ENCODE results near the gene VWA5B2. TPM values are rescaled to one million over a fixed set of nuclear protein-coding genes. Genes with fewer than 3 reads are reported as not detected.

Gene VWA5B2
- total and polyA plus RNA-seq, 2 donors (not counting 1 experiment from before 2014, with no cell fraction given) = not detected

DNA sequence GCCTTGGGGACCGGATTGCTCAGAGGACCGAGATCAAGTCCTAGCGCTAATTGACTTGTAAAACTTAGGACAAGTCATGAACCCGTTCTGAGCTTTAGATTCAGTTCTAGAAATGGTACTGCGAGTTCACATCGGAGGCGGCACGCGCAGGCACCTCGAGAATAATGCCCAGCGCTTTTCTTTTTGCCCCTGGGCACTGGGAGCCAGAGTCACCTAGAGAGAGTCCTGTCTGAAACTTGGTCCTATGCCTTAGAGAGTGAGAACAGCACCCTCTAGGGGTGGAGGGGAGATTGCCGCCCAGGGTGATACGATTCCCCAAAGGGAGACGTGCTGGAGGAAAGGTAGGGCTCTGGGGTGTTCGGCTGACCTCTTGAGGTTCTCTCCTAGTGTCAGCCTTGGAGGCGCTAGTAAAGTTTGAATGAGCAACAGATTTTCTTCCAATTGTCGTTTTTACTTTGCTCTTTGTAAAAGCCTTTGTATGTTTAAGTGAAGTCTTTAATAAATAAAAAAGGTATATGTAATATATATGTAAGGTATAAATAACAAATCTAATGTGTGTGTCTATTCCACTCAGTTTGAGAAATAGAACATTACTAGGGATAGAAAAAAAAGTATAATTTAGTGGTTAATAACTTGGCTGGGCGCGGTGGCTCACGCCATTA is 20.9 kb downstream of the VWA5B2 start:
- H3K9ac ChIP-seq (ENCODE audit: insufficient read depth, low read length) = peak overlapping the region; percentile 69
- DNase-seq (ENCODE audit: low read depth in 2 of 2) = peak; percentile 74 to 87
- H3K9me3 ChIP-seq (ENCODE audit: control insufficient read depth, insufficient read depth, low read depth, low read length) = no peaks in the 10 kb centered on the region
- peaks cover under 1% of the 10 kb centered on the region for H3K36me3 ChIP-seq (ENCODE audit: control insufficient read depth, insufficient read depth, low read length)
- H3K27me3 ChIP-seq (ENCODE audit: control insufficient read depth, insufficient read depth, low read length) = no peaks in the 10 kb centered on the region
- H2AFZ ChIP-seq (ENCODE audit: low read length) = peak overlapping the region; percentile 91
- no peaks in the 10 kb centered on the region for H4K20me1 ChIP-seq (ENCODE audit: control insufficient read depth, extremely low read depth, insufficient read depth, low read length)
- no peaks in the 10 kb centered on the region for H3K4me1 ChIP-seq (ENCODE audit: control insufficient read depth, extremely low read depth, insufficient read depth, low read length)
- peak overlapping the region; percentile 100 for H3K4me2 ChIP-seq (ENCODE audit: extremely low read depth, insufficient read depth, low read length)
- TF ChIP-seq EZH2 (IDR thresholded peaks at IDR 0.05; ENCODE audit: low read length, missing control alignments) = no peak
- TF ChIP-seq, protein P1, sequence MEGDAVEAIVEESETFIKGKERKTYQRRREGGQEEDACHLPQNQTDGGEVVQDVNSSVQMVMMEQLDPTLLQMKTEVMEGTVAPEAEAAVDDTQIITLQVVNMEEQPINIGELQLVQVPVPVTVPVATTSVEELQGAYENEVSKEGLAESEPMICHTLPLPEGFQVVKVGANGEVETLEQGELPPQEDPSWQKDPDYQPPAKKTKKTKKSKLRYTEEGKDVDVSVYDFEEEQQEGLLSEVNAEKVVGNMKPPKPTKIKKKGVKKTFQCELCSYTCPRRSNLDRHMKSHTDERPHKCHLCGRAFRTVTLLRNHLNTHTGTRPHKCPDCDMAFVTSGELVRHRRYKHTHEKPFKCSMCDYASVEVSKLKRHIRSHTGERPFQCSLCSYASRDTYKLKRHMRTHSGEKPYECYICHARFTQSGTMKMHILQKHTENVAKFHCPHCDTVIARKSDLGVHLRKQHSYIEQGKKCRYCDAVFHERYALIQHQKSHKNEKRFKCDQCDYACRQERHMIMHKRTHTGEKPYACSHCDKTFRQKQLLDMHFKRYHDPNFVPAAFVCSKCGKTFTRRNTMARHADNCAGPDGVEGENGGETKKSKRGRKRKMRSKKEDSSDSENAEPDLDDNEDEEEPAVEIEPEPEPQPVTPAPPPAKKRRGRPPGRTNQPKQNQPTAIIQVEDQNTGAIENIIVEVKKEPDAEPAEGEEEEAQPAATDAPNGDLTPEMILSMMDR (conservative IDR thresholded peaks at IDR 0.05 in 1 of 2, IDR thresholded peaks at IDR 0.05 in 1 of 2; ENCODE audit: low read depth in 1 of 2, low read length in 2 of 2) = peak; percentile 97
- peak overlapping the region; percentile 58 for H3K27ac ChIP-seq (ENCODE audit: insufficient read depth, low read length)
- peaks cover 13% of the 10 kb centered on the region for H3K79me2 ChIP-seq (ENCODE audit: control insufficient read depth, insufficient read depth, low read length)
- H3K4me3 ChIP-seq (replicated peaks in 1 of 4; ENCODE audit: control extremely low read depth in 1 of 4, insufficient read depth in 1 of 4, low read depth in 3 of 4, low read length in 4 of 4) = peak overlapping the region; percentile 79 to 100 (median 90)

DNA sequence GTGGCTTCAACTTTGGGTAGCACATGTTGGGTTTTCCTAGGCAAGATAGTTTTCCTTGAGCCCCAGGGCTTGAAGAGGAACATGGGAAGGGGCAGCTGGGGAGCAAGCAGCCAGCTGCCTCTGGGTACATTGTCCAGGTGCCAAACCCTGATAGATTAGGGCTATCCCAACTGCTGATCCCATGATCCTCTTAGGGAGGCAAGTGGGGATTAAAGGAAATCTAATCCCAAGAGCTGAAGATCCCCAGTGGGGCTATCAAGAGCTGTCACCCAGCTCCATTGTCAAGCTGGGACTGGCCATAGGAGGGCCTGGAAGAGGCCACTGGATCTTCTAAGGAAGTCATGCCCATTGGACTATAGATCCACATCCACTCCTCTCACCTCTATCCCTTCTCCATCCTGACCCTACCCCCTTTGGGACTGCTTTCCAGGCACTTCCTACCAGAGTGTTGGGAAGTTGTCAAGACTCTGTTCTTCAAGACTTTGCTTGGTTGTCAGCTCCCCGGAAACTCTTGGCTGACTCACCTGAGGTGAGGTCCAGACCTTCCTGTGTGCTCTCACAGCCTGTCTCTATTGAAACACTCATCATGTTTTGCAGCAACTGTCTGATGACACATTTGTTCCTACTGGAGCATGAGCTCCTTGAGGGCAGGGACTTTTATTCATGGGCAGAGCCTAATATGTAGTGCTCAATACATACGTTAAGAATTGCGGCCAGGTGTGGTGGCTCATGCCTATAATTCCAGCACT is 26.1 kb downstream of the VWA5B2 start:
- H3K4me1 ChIP-seq (ENCODE audit: control insufficient read depth, extremely low read depth, insufficient read depth, low read length) = peaks cover 2% of the 10 kb centered on the region
- H3K27me3 ChIP-seq (ENCODE audit: control insufficient read depth, insufficient read depth, low read length) = peaks cover 19% of the 10 kb centered on the region
- no peaks in the 10 kb centered on the region for H4K20me1 ChIP-seq (ENCODE audit: control insufficient read depth, extremely low read depth, insufficient read depth, low read length)
- no peak overlapping the region for H3K4me2 ChIP-seq (ENCODE audit: extremely low read depth, insufficient read depth, low read length)
- no peaks in the 10 kb centered on the region for H3K79me2 ChIP-seq (ENCODE audit: control insufficient read depth, insufficient read depth, low read length)
- no peak for TF ChIP-seq EZH2 (IDR thresholded peaks at IDR 0.05; ENCODE audit: low read length, missing control alignments)
- TF ChIP-seq, protein P1 (conservative IDR thresholded peaks at IDR 0.05 in 1 of 2, IDR thresholded peaks at IDR 0.05 in 1 of 2; ENCODE audit: low read depth in 1 of 2, low read length in 2 of 2) = no peak
- H2AFZ ChIP-seq (ENCODE audit: low read length) = no peak overlapping the region
- no peak overlapping the region for H3K27ac ChIP-seq (ENCODE audit: insufficient read depth, low read length)
- H3K9ac ChIP-seq (ENCODE audit: insufficient read depth, low read length) = no peak overlapping the region
- H3K9me3 ChIP-seq (ENCODE audit: control insufficient read depth, insufficient read depth, low read depth, low read length) = no peaks in the 10 kb centered on the region
- no peak for DNase-seq (ENCODE audit: low read depth in 2 of 2)
- H3K36me3 ChIP-seq (ENCODE audit: control insufficient read depth, insufficient read depth, low read length) = no peaks in the 10 kb centered on the region
- no peak overlapping the region for H3K4me3 ChIP-seq (replicated peaks in 1 of 4; ENCODE audit: control extremely low read depth in 1 of 4, insufficient read depth in 1 of 4, low read depth in 3 of 4, low read length in 4 of 4)

DNA sequence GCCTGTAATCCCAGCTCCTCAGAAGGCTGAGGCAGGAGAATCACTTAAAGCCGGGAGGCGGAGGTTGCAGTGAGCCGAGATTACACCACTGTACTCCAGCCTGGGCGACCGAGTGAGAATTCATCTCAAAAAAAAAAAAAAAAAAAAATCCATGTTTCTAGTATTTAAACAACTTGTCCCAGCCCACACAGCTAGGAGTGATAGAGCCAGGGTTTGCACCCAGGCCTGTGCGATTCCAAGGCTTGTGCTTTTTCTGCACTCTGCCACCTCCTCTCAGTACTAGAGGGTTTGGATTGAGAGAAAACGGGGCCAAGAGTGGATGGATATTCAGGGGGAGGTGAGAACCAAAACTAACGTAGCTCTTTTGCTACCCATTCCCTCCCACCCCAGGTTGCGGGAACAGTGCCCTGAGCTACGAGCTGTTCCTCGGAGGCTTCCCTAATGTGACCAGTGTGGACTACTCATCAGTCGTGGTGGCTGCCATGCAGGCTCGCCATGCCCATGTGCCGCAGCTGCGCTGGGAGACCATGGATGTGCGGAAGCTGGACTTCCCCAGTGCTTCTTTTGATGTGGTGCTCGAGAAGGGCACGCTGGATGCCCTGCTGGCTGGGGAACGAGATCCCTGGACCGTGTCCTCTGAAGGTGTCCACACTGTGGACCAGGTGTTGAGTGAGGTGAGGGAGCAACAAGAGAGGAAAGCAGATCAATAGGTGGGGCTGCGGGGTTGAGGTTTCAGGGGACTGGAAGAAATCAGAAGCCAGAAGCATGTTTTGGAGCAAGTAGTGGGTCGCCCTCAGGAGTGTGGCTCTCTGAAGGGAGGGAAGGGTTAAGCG is 27.9 kb downstream of the VWA5B2 start:
- TF ChIP-seq EZH2 (IDR thresholded peaks at IDR 0.05; ENCODE audit: low read length, missing control alignments) = no peak
- TF ChIP-seq, protein P1 (conservative IDR thresholded peaks at IDR 0.05 in 1 of 2, IDR thresholded peaks at IDR 0.05 in 1 of 2; ENCODE audit: low read depth in 1 of 2, low read length in 2 of 2) = no peak
- Histone ChIP-seq H3K79me2 (ENCODE audit: control insufficient read depth, insufficient read depth, low read length) (no peaks in the 10 kb centered on the region), H3K4me2 (ENCODE audit: extremely low read depth, insufficient read depth, low read length) (no peak overlapping the region), H3K9ac (ENCODE audit: insufficient read depth, low read length) (no peak overlapping the region), H3K4me3 (replicated peaks in 1 of 4; ENCODE audit: control extremely low read depth in 1 of 4, insufficient read depth in 1 of 4, low read depth in 3 of 4, low read length in 4 of 4) (no peak overlapping the region), H3K9me3 (ENCODE audit: control insufficient read depth, insufficient read depth, low read depth, low read length) (no peaks in the 10 kb centered on the region), H3K36me3 (ENCODE audit: control insufficient read depth, insufficient read depth, low read length) (no peaks in the 10 kb centered on the region), H2AFZ (ENCODE audit: low read length) (no peak overlapping the region), H3K27me3 (ENCODE audit: control insufficient read depth, insufficient read depth, low read length) (peaks cover 29% of the 10 kb centered on the region), H4K20me1 (ENCODE audit: control insufficient read depth, extremely low read depth, insufficient read depth, low read length) (no peaks in the 10 kb centered on the region), H3K27ac (ENCODE audit: insufficient read depth, low read length) (no peak overlapping the region), H3K4me1 (ENCODE audit: control insufficient read depth, extremely low read depth, insufficient read depth, low read length) (peaks cover 5% of the 10 kb centered on the region)
- DNase-seq (ENCODE audit: low read depth in 2 of 2) = no peak
